HG02642 (cell line): ENCODE measurements around the gene RASL11A.
A peak's percentile ranks its signal among the peaks of the same experiment; 100 is the strongest.

Experiments
- ATAC-seq: cut with Tn5 transposase; IDR thresholded peaks from one replicate; pipeline ENCODE4 v1.9.1; 2021; ENCODE audit warnings: mild to moderate bottlenecking; ENCODE audit not compliant: unreplicated experiment, poor library complexity

Gene RASL11A

GRCh38 chr13:27270594-27271520, at the start of gene RASL11A:
Gene RASL11A, plus strand, starts transcription at chr13:27270830. Its CDS starts 115 bp downstream, at chr13:27270945.
- peak; percentile 90 for ATAC-seq

- ATAC-seq, result peak; percentile 51
These were observed 48.5 kb upstream of the RASL11A start for GRCh38 chr13:27222100-27222499.

- no peak for ATAC-seq
These were observed 43.6 kb upstream of the RASL11A start for GRCh38 chr13:27226991-27227390.

GRCh38 chr13:27228131-27228530, 42.5 kb upstream of the RASL11A start:
- ATAC-seq, result no peak

DNA sequence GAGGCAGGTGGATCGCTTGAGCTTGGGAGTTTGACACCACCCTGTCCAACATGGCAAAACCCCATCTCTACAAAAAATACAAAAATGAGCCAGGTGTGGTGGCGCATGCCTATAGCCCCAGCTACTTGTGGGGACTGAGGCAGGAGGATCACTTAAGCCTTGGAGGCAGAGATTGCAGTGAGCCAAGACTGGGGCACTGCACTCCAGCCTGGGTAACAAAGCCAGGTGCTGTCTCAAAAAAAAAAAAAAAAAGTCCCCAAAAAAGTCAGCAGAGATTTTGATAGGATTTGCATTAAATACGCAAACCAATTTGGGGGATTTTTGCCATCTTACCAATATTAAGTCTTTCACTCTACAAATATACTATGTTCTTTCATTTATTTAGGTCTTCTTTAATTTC, 41.0 kb upstream of the RASL11A start:
- ATAC-seq, result no peak

- no peak for ATAC-seq
These were observed 36.7 kb upstream of the RASL11A start for GRCh38 chr13:27233964-27234363.

DNA sequence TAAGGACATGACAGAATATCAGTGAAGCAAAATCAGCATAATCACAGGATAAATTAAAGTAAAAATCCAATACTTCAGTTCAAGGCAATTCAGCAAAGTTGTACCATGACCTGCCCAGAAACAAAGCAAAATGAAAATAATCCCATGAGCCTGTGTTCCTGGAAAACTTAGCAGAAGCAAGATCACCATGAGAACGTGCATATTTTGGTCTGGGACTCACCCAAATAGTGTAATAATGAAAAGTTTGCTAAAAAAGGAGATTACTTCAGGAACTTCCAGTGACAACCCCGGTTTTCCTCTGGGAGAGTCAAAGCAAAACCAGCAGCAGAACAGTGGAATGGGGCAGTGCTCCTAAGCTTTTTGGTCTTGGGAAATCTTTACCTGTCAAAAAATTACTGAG, 34.2 kb upstream of the RASL11A start:
- ATAC-seq, result no peak

DNA sequence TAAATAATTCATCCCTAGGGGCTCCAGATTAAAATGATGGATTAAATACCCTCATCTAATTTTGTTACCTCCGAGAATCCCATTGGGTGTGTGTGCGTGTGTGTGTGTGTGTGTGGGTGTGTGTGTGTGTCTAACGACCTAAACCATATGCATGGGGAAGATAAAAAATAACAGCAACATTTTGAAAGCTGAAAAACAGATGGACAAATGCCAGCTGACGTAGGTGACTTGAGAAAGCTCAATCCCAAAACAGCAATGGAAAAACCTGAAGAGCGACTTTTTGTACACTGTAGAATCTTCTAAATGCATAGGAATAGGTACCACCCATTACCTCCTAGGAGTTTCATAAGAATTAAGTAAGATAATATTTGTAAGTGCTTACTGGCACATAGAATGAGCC, 27.9 kb upstream of the RASL11A start:
- no peak for ATAC-seq

GRCh38 chr13:27245610-27246009, 25.0 kb upstream of the RASL11A start:
- ATAC-seq, result no peak

- ATAC-seq, result no peak
These were observed 19.8 kb upstream of the RASL11A start for GRCh38 chr13:27250833-27251165.

- peak; percentile 95 for ATAC-seq
These were observed 19.2 kb upstream of the RASL11A start, which contains the start of gene RPL21 for GRCh38 chr13:27251166-27252091. Gene RPL21, plus strand, starts transcription at chr13:27251558. Its CDS starts 2,219 bp downstream, at chr13:27253777.

- no peak for ATAC-seq
These were observed 18.2 kb upstream of the RASL11A start for GRCh38 chr13:27252467-27252866.

GRCh38 chr13:27257233-27257568, 13.4 kb upstream of the RASL11A start:
- no peak for ATAC-seq

GRCh38 chr13:27257648-27258253, 12.9 kb upstream of the RASL11A start:
- no peak for ATAC-seq

DNA sequence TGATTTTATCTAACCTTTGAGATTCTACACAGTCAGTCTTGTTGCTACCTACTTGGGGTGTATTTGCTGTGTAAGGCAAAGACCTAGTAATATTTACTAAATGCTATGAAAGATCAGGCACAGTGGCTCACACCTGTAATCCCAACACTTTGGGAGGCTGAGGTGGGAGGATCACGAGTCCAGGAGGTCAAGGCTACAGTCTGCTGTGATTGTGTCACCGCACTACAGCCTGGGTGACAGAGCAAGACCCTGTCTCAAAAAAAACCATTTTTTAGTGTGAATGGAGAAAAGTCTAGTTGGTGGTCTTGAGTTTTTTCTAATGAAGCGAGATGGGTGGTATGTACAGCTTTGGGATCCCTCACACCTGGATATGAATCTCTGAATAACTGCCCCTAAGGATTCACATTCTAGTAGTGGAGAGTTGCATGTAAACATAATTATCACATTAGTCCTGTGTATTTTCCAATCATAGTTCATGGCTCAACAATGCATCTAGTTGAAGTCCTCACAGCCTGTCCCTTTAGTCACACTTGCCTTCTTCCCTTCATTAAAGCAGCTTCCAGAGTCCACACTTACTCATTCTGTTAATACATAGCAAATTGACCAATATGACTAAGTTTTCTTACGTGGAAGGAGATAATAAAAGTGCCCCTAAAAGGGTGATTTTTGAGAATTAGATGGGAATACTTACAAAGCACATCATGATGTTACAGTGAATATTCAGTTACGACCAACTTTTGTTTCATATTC, 11.8 kb upstream of the RASL11A start:
- ATAC-seq, result no peak

GRCh38 chr13:27259831-27260230, 10.8 kb upstream of the RASL11A start:
- no peak for ATAC-seq

DNA sequence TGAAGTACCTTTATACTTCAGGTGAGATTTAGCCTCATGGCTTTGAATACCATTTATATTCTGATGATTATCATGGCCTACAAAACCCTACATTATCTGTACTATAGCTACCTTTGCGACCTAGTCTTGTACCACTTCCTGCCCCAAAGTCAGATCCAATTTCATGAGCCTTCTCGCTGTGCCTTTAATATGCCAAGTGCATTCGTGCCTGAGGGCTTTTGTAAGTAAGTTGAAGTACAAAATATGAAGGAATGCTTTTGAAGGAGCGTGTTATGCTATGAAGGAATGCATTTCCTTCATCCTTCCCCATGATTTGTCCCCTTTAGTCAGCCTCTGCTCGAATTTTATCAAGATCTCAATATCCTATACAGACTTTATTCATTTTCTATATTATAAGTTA, 9.2 kb upstream of the RASL11A start:
- no peak for ATAC-seq

DNA sequence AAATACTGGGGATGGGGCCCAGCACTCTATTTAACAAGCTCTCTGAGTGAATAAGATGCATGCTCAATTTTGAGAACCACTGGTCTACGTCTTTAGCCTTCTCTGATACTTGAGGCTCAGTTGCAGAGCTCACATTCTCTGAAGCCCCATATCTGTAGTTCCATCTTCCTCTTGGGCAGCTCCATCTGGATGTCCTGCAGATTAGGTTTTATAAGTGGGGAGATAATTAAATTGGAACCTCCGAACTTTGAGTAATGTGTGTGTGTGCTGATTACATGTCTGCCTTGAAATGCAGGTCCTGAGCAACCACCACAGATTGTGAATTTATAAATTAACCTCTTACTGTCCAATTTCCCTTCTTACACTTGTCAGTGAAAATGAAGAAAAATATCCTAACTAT, 7.2 kb upstream of the RASL11A start:
- no peak for ATAC-seq

DNA sequence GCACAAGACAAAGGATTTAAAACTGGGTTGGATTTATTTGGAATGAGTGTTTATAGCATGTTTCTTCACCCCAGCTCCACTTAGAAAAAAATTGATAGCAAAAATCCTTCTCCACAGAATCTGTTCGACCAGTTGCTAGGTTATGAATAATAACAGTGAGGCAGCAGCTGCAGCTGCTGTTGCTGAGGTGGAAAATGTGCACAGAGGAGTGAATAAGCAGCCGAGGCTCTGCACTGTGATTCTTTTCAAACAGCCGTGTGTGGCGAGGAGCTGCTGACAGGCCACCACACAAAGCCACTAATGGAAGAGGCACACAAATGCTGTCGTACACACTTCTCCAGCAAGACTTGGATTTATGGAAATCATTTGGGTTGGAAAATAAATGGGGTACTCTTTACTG, 6.4 kb upstream of the RASL11A start:
- no peak for ATAC-seq

- no peak for ATAC-seq
These were observed 6.0 kb upstream of the RASL11A start for GRCh38 chr13:27264648-27265047.
